HepG2 (cell line): ENCODE results near the gene GPER1. TPM values are rescaled to one million over a fixed set of nuclear protein-coding genes. Genes with fewer than 3 reads are reported as not detected.

Experiments
- ELF3 ChIP-seq: IDR thresholded peaks from 2 replicates; pipeline ENCODE4 v1.6.1; 2016; ENCODE audit warnings: missing genetic modification reagents, missing compliant biosample characterization
- GTF2F1 ChIP-seq: fragments of 150-350 bp; IDR thresholded peaks from 2 replicates; pipeline ENCODE4 v1.6.1; 2014; ENCODE audit warnings: low read length
- ISX ChIP-seq: sonication (generic); formaldehyde crosslinking; conservative IDR thresholded peaks from 2 replicates; pipeline ENCODE4 v1.5.0; 2020; ENCODE audit warnings: missing genetic modification reagents
- JARID2 ChIP-seq: sonication (generic); formaldehyde crosslinking; IDR thresholded peaks from 2 replicates; pipeline ENCODE4 v1.8.1; 2023; ENCODE audit warnings: missing genetic modification reagents, inconsistent platforms; ENCODE audit not compliant: insufficient replicate concordance
- MBD4 ChIP-seq: IDR thresholded peaks from 2 replicates; pipeline ENCODE4 v1.6.1; 2012; ENCODE audit warnings: low read length, inconsistent platforms, borderline replicate concordance
- MED8 ChIP-seq: sonication (generic); formaldehyde crosslinking; IDR thresholded peaks from 2 replicates; pipeline ENCODE4 v1.8.1; 2023; ENCODE audit warnings: mild to moderate bottlenecking, missing genetic modification reagents; ENCODE audit not compliant: insufficient replicate concordance
- NBN ChIP-seq: fragments of 450-650 bp; conservative IDR thresholded peaks from 2 replicates; pipeline ENCODE4 v1.6.1; 2017
- NFIB ChIP-seq: sonication (generic); formaldehyde crosslinking; IDR thresholded peaks from 2 replicates; pipeline ENCODE4 v1.9.0; 2021; ENCODE audit warnings: missing genetic modification reagents, mild to moderate bottlenecking, borderline replicate concordance
- RFXAP ChIP-seq: sonication (generic); formaldehyde crosslinking; IDR thresholded peaks from 2 replicates; pipeline ENCODE4 v1.4.0; 2020; ENCODE audit warnings: missing genetic modification reagents, borderline replicate concordance
- SRSF9 ChIP-seq: fragments of 200-400 bp; formaldehyde crosslinking; IDR thresholded peaks from 2 replicates; pipeline ENCODE4 v1.6.1; 2018; ENCODE audit warnings: borderline replicate concordance, mild to moderate bottlenecking, low read depth, low read length; ENCODE audit not compliant: insufficient read depth, poor library complexity, severe bottlenecking
- ZFP90 ChIP-seq: sonication (generic); formaldehyde crosslinking; IDR thresholded peaks from 2 replicates; pipeline ENCODE4 v1.8.0; 2022; ENCODE audit warnings: missing genetic modification reagents, mild to moderate bottlenecking, inconsistent platforms, borderline replicate concordance
- ZKSCAN5 ChIP-seq: sonication (generic); formaldehyde crosslinking; IDR thresholded peaks from 2 replicates; pipeline ENCODE4 v1.5.1; 2020; ENCODE audit warnings: mild to moderate bottlenecking, missing genetic modification reagents
- ZNF878 ChIP-seq: sonication (generic); formaldehyde crosslinking; IDR thresholded peaks from 2 replicates; pipeline ENCODE4 v1.8.1; 2023; ENCODE audit warnings: mild to moderate bottlenecking, missing genetic modification reagents, moderate library complexity
- polyA plus RNA-seq, 8 experiments: library from polyadenylated mRNA; depleted of rRNA in 3 of 8; stranded (reverse) in 7 of 8; unstranded in 1 of 8; fragments of >200 nt; fragmentation: Illumina TruSeq in 4 of 8; extraction: Trizol in 4 of 8; gene quantifications; 2 replicates each; pipeline versions ENCODE4 v1.2.1 to v1.2.3, GENCODE V29; 2011 to 2016; ENCODE audit warnings: low read depth in 4 of 8, missing spikeins in 1 of 8, mixed read lengths in 1 of 8; ENCODE audit not compliant: insufficient read depth in 1 of 8
- total RNA-seq, 5 experiments: library from RNA; depleted of rRNA; stranded (reverse); fragments of >200 nt; fragmentation: Illumina TruSeq; extraction: Trizol; gene quantifications; 2 replicates each; pipeline ENCODE4 v1.2.3, GENCODE V29; 2016; ENCODE audit warnings: low read depth in 1 of 5
- TF ChIP-seq, protein P1 (sequence below): sonication (generic); formaldehyde crosslinking; IDR thresholded peaks from 2 replicates; pipeline ENCODE4 v1.9.0; 2021; ENCODE audit warnings: missing genetic modification reagents, mild to moderate bottlenecking, borderline replicate concordance
- TF ChIP-seq, protein P2 (sequence below): sonication (generic); formaldehyde crosslinking; conservative IDR thresholded peaks from 2 replicates; pipeline ENCODE4 v1.4.0; 2020; ENCODE audit warnings: missing genetic modification reagents
- TF ChIP-seq, protein P3 (sequence below), 2 experiments: IDR thresholded peaks; 2 replicates each; pipeline ENCODE4 v1.6.1; 2011 to 2012; ENCODE audit warnings: low read length in 2 of 2, borderline replicate concordance in 1 of 2, low read depth in 1 of 2, mild to moderate bottlenecking in 1 of 2, moderate library complexity in 1 of 2
- TF ChIP-seq, protein P4 (sequence below): sonication (generic); formaldehyde crosslinking; IDR thresholded peaks from 2 replicates; pipeline ENCODE4 v1.4.0; 2020; ENCODE audit warnings: missing genetic modification reagents

Gene GPER1
- total and polyA plus RNA-seq, 2 of the 13 experiments (the other 11 are each of a cell fraction or from before 2014, with no cell fraction given), result 12.7 to 19.7 TPM

DNA sequence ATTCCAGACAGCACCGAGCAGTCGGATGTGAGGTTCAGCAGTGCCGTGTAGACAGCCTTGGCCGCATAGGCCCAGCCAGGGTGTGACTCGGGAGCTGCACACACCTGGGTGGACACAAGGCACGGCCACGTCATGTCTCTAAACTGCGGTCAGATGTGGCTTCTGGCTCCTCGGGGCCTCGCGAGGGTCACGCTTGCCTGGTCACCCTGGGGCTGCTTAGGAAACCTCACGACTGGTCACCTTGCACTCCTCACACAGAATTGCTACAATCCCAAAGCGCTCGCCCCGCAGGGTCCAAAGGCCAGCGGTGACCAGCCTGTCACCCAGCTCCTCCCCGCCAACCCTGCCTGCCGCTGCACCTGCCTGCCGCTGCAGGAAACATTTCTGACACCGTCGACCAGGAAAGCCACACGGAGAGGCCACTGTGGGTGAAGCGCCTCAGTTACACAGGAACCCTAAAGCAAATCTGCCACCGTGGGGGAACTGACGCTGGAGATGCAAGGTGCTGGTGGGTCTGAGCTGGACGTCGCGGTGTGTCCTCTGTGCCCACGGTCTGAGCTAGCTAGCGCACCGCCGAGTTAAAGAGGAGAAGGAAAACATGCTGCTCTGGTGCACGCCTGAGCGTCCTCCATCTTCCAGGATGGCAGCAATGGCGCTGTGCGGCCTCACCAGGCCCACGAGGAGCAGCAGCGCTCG is 5.0 kb downstream of the GPER1 start (continued):
- TF ChIP-seq NFIB, result no peak
- no peak for TF ChIP-seq ISX (CRISPR knock-in tag)
- TF ChIP-seq, protein P1, sequence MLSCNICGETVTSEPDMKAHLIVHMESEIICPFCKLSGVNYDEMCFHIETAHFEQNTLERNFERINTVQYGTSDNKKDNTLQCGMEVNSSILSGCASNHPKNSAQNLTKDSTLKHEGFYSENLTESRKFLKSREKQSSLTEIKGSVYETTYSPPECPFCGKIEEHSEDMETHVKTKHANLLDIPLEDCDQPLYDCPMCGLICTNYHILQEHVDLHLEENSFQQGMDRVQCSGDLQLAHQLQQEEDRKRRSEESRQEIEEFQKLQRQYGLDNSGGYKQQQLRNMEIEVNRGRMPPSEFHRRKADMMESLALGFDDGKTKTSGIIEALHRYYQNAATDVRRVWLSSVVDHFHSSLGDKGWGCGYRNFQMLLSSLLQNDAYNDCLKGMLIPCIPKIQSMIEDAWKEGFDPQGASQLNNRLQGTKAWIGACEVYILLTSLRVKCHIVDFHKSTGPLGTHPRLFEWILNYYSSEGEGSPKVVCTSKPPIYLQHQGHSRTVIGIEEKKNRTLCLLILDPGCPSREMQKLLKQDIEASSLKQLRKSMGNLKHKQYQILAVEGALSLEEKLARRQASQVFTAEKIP (CRISPR knock-in tag), result no peak
- TF ChIP-seq ZKSCAN5 (CRISPR knock-in tag), result no peak
- no peak for TF ChIP-seq JARID2 (CRISPR knock-in tag)
- peak; percentile 69 for TF ChIP-seq ELF3 (CRISPR knock-in tag)
- no peak for TF ChIP-seq ZNF878 (CRISPR knock-in tag)
- TF ChIP-seq ZFP90 (CRISPR knock-in tag), result peak; percentile 90
- no peak for TF ChIP-seq MBD4
- TF ChIP-seq GTF2F1, result no peak
- TF ChIP-seq SRSF9, result no peak
- TF ChIP-seq, protein P2, sequence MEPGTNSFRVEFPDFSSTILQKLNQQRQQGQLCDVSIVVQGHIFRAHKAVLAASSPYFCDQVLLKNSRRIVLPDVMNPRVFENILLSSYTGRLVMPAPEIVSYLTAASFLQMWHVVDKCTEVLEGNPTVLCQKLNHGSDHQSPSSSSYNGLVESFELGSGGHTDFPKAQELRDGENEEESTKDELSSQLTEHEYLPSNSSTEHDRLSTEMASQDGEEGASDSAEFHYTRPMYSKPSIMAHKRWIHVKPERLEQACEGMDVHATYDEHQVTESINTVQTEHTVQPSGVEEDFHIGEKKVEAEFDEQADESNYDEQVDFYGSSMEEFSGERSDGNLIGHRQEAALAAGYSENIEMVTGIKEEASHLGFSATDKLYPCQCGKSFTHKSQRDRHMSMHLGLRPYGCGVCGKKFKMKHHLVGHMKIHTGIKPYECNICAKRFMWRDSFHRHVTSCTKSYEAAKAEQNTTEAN (CRISPR knock-in tag), result no peak; the same call in 1 of the 2 replicates
- no peak for TF ChIP-seq RFXAP (CRISPR knock-in tag)
- TF ChIP-seq MED8 (CRISPR knock-in tag), result no peak
- TF ChIP-seq, protein P3, sequence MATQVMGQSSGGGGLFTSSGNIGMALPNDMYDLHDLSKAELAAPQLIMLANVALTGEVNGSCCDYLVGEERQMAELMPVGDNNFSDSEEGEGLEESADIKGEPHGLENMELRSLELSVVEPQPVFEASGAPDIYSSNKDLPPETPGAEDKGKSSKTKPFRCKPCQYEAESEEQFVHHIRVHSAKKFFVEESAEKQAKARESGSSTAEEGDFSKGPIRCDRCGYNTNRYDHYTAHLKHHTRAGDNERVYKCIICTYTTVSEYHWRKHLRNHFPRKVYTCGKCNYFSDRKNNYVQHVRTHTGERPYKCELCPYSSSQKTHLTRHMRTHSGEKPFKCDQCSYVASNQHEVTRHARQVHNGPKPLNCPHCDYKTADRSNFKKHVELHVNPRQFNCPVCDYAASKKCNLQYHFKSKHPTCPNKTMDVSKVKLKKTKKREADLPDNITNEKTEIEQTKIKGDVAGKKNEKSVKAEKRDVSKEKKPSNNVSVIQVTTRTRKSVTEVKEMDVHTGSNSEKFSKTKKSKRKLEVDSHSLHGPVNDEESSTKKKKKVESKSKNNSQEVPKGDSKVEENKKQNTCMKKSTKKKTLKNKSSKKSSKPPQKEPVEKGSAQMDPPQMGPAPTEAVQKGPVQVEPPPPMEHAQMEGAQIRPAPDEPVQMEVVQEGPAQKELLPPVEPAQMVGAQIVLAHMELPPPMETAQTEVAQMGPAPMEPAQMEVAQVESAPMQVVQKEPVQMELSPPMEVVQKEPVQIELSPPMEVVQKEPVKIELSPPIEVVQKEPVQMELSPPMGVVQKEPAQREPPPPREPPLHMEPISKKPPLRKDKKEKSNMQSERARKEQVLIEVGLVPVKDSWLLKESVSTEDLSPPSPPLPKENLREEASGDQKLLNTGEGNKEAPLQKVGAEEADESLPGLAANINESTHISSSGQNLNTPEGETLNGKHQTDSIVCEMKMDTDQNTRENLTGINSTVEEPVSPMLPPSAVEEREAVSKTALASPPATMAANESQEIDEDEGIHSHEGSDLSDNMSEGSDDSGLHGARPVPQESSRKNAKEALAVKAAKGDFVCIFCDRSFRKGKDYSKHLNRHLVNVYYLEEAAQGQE (IDR thresholded peaks at IDR 0.05; ENCODE audit: borderline replicate concordance in 1 of 2, low read depth in 1 of 2, low read length in 2 of 2), result no peak
- TF ChIP-seq, protein P4, sequence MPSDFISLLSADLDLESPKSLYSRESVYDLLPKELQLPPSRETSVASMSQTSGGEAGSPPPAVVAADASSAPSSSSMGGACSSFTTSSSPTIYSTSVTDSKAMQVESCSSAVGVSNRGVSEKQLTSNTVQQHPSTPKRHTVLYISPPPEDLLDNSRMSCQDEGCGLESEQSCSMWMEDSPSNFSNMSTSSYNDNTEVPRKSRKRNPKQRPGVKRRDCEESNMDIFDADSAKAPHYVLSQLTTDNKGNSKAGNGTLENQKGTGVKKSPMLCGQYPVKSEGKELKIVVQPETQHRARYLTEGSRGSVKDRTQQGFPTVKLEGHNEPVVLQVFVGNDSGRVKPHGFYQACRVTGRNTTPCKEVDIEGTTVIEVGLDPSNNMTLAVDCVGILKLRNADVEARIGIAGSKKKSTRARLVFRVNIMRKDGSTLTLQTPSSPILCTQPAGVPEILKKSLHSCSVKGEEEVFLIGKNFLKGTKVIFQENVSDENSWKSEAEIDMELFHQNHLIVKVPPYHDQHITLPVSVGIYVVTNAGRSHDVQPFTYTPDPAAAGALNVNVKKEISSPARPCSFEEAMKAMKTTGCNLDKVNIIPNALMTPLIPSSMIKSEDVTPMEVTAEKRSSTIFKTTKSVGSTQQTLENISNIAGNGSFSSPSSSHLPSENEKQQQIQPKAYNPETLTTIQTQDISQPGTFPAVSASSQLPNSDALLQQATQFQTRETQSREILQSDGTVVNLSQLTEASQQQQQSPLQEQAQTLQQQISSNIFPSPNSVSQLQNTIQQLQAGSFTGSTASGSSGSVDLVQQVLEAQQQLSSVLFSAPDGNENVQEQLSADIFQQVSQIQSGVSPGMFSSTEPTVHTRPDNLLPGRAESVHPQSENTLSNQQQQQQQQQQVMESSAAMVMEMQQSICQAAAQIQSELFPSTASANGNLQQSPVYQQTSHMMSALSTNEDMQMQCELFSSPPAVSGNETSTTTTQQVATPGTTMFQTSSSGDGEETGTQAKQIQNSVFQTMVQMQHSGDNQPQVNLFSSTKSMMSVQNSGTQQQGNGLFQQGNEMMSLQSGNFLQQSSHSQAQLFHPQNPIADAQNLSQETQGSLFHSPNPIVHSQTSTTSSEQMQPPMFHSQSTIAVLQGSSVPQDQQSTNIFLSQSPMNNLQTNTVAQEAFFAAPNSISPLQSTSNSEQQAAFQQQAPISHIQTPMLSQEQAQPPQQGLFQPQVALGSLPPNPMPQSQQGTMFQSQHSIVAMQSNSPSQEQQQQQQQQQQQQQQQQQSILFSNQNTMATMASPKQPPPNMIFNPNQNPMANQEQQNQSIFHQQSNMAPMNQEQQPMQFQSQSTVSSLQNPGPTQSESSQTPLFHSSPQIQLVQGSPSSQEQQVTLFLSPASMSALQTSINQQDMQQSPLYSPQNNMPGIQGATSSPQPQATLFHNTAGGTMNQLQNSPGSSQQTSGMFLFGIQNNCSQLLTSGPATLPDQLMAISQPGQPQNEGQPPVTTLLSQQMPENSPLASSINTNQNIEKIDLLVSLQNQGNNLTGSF, result no peak
- TF ChIP-seq NBN, result no peak
